NCI-H2107 treated with DMSO at 0.1 percent for 48 hours (cell line): Measurements from ENCODE around the gene ZSCAN2.
A peak's percentile ranks its signal among the peaks of the same experiment; 100 is the strongest.
"Not testable (repeated sequence)": the region's sequence is repeated elsewhere in the genome, so short reads cannot be mapped to it uniquely, and the experiment has no call there.

Experiments
- DNase-seq: peaks from one replicate; lab custom pipeline; 2025; ENCODE audit not compliant: unreplicated experiment; lab: John Stamatoyannopoulos, UW

ZSCAN2 gene

DNA sequence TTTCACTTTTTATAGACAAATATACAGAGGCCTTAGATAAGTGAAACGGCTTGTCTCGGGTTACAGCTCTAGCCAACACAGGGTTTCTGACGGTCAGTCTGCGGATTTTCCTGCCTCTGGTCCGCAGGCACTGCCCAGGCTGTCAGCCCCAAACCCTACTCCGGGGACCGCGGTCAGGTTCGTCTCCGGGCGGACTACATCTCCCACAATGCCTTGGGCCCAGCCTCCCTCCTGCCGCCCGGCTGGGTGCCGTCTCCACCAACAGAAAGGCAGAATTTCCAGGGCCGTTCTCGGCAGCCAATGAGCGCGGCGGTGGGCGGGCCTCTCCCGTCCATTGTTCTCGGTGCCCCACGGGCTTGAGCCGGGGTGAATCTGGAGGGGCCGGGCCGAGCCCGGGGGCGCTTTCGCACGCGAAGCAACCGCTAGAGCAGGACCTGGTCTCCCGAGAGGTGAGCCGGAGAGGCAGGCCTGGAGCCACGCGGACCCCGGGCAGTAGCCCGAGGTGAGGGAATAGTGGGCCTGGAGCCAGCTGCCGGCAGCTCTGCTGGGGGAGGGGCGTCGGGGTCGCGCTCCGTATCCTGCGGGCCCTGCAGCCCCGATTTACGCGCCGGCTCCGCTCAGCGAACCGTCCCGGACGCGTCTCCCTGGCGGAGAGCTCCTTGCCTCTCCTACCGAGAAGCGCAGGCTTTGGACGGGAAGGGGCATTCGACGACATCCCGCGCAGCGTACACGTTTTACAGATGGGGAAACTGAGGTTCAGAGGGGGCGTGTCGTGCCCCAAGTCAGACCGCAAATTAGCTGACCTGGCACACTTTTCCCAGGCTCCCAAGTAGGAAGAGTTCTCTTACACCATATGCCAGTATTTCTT lies at the start of gene ZSCAN2:
Gene ZSCAN2, plus strand, starts transcription at position 323 of the 868 bp plus-strand sequence. CDS start 2,919 bp downstream, outside the sequence.
- peak; percentile 87 for DNase-seq

DNA sequence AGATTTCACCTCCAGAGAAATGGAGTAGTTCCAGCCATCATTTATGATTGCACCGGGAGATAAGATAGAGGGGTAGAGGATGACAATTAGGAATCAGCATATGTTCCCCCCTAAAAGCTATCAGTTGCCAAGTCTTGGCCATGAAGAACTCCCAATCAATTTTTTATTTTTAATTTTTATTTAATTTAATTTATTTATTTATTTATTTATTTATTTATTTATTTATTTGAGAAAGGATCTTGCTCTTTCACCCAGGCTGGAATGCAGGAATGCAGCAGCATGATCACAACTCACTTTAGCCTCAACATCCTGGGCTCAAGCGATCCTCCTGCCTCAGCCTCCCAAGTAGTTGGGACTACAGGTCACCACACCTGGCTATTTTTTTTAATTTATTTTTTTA lies 49.2 kb upstream of the ZSCAN2 start:
- DNase-seq, result not testable (repeated sequence)

DNA sequence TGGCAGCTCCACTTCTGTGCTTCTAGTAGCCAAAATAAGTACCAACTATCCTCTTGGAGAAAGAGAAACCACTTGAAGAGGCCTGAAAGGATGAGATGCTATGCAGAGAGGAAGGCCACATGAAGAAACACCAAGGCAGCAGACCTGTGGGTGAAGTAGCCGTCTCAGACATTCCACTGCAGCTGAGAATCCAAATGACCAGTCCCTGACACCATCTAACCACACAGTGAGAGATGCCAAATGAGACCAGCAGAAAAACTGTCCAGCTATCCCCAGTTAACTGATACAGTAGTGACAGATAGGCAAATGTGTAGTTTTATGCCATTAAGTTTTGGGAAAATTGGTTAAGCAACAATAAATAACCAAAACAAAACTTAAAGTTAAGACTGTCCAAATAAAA lies 47.9 kb upstream of the ZSCAN2 start:
- DNase-seq, result no peak

DNA sequence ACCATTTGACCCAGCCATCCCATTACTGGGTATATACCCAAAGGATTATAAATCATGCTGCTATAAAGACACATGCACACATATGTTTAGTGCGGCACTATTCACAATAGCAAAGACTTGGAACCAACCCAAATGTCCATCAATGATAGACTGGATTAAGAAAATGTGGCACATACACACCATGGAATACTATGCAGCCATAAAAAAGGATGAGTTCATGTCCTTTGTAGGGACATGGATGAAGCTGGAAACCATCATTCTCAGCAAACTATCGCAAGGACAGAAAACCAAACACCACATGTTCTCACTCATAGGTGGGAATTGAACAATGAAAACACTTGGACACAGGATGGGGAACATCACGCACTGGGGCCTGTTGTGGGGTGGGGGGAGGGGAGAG lies 44.1 kb upstream of the ZSCAN2 start:
- not testable (repeated sequence) for DNase-seq

DNA sequence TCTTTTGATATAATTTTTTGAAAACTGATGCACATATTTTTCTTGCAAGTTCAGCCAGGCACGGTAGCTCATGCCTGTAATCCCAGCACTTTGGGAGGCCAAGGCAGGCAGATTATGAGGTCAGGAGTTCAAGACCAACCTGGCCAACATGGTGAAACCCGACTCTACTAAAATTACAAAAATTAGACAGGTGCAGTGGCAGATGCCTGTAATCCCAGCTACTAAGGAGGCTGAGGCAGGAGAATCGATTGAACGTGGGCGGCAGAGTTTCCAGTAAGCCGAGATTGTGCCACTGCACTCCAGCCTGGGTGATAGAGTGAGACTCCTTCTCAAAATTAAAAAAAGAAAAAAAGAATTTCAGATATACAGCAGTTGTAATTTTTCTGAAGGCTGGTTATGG lies 32.8 kb upstream of the ZSCAN2 start:
- DNase-seq, result not testable (repeated sequence)

DNA sequence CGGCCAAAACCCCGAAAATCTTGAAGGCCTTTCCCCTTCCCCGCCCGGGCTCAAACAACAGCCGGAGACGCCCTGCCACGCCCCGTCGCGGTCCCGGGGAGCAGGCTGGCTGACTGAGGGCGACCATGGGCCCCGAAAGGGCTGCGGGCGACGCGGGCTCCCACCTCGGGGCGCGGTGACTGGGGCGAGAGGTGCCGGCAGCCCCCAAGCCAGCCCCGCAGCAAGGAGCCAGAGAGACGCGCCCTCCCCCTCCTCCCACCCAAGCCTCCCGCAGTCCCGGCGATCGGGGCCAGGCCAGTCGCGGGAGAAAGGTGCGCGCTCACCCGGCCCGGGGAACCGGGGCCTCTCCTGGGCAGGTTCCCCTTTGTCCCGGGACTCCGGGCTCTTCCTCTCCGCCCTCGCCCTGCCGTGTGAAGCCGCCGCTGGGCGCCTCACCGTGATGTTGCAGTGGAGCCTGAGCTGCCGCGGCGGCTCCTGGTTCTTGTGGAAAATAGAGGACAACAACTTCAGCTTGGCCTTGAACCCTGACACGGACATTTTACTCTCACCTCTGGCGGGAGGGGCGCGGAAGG lies 30.6 kb upstream of the ZSCAN2 start:
- DNase-seq, result no peak

DNA sequence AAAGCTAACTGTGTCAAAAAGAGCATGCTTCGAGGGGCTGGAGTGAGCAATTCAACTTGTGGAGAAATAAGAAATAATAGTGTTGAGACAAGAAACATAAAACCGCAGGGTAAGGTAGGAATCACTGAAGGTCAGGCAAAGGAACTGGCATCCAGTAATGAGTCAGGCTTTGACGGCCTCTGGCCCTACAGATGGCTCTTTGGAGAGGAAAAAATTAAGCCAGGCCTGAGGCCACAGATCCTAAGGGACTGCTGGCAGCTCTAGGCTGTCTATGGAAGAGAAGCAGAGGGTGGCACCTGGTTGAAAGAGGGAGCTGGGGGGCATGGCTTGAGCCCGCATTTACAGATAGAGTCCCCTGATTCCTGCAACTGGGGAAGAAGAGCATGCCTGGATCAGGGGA lies 28.6 kb upstream of the ZSCAN2 start:
- no peak for DNase-seq

DNA sequence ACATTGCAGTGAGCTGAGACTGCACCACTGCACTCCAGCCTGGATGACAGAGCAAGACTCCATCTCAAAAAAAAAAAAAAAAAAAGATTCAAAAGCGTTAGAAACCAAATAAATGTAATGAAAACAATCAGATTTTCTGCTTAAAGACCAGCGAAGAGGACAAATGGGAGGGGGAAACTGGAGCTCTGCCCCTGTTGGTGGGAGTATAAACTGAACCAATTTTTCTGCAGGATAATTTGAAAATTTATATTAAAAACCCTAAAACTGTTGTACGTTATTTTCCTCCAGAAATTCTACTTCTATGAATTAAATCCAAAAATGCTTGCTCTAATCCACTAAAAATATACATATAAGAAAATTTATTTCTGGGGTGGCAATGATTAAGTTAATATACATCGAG lies 25.3 kb upstream of the ZSCAN2 start:
- no peak for DNase-seq

DNA sequence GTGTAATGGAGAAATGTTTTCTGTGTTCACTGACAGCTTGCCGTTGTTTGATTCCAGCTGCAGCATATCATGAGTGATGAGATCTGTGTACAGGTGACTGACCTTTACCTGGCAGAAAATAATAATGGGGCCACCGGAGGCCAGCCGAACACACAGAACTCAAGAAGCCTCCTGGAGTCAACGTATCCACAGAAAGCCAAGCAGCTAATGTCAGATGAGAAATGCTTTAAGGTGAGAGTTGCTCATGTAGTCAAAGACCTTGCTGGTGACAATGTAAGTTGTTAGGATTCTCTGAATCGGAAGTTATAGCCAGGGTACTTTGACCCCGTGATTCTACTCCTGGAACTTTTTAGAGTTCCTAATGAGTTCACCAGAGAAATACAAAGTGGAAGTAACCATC lies 22.9 kb upstream of the ZSCAN2 start:
- DNase-seq, result not testable (repeated sequence)

DNA sequence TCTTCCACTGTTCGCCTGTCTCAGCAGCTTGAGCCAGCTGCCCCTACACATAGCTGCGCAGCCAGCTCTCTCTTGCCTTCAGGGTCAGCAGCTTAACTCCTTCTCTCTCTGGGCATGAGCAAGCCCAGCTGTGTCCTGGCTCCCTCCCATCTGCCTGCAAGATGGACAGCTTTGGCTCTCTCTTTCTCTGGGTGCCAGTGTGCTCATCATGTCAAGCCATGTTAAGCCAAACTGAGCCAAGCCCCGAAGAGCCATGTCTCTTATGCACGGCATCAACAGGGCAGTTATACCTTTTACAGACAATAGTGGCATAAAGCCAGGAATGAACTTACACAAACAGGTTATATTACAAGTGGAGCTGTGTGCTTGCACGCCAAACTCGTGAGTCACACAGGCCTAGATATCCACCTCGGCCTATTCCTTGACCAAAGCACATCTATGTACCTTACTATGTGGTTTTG lies 21.5 kb upstream of the ZSCAN2 start:
- not testable (repeated sequence) for DNase-seq

DNA sequence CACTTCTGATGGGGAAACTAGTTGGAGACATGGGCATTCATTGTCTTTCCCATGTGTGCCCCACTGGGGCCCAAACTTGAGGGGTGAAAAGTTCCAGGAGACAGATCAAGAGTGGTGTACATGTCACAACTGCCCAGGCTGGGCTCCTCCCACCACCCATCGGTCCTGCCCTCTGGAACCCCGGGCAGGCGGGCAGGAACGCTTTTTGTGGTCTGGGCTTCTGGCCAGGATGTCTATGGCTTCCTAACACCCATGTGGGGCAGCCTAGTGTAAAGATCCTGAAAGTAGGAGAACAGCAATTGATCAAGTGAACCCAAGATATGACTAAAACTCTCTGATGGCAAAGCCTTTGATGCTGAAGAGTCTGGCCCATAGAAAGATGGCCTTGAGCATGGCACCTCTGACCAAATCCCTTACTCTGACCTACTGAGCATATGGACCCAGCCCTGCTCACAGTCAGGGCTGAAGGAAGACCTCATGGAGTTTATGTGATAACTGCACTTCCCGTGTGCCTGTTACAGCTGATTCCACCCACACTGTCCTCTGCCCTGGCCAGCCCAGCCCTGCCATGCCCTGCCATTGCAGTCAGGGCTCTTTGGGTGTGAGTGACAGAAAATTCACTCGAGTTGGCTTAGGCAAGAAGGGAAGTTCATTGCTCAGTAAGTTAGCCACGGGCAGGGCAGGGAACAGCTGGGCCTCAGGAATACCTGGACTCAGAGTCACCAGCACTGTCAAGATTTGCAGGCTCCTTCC lies 19.0 kb upstream of the ZSCAN2 start:
- DNase-seq, result not testable (repeated sequence)

DNA sequence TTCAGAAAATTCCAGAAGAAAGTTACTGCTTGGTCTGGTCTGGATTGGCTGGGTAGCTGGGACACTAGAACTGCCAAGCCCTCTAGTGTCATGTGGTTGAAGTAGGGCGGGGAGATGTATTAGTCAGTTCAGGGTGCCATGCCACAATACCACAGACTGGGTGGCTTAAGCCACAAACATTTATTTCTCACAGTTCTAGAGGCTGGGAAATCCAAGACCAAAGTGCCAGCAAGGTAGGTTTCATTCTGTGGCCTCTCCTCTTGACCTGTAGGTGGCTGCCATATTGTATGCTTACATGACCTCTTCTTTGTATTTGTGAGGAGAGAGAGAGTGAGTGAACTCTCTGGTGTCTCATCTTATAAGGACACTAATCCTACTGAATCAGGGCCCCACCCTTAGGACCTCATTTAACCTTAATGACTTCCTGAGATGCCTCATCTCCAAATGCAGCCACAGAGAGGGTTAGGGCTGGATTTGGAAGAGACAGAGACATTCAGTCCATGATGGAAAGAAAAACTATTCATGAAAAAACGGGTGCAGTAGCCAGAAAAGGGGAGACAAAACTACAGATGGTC lies 18.1 kb upstream of the ZSCAN2 start:
- DNase-seq, result no peak

DNA sequence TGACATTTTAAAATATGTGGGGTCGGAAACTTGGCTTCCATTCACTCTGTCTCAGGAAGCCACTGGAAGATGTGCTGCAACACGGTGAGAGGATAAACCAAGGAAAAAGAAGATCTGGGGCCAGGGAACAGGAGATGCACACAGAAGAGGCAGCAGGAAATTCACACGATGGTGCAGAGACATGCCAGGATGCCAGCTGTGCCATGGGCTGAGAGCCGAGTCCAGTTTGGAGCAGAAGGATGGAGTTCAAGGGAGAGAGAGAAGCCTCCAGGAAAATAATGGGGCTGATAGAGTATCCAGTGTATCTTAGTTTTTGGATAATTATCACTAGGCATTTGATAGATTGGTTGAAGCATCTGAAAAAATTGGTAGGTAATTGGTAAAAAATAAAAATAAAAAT lies 16.9 kb upstream of the ZSCAN2 start:
- DNase-seq, result not testable (repeated sequence)

DNA sequence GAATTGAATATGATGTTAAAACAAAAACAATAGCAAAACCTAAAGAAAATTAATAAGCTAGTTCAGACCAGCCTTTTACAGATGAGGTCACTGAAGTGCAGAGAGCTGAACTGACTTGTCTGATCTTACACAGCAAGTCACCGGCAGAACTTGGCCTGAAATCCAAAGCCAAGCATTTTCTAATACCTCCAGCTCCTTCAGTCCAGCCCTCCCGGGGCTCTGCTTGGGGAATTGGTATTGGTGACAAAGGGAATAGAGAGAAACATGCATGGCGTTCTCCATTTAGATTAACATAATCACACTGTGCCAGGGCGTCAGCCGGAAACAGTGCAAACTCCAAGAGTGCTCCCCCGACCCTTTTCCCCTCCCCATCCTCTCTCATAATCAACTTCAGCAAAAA lies 14.1 kb upstream of the ZSCAN2 start:
- no peak for DNase-seq

DNA sequence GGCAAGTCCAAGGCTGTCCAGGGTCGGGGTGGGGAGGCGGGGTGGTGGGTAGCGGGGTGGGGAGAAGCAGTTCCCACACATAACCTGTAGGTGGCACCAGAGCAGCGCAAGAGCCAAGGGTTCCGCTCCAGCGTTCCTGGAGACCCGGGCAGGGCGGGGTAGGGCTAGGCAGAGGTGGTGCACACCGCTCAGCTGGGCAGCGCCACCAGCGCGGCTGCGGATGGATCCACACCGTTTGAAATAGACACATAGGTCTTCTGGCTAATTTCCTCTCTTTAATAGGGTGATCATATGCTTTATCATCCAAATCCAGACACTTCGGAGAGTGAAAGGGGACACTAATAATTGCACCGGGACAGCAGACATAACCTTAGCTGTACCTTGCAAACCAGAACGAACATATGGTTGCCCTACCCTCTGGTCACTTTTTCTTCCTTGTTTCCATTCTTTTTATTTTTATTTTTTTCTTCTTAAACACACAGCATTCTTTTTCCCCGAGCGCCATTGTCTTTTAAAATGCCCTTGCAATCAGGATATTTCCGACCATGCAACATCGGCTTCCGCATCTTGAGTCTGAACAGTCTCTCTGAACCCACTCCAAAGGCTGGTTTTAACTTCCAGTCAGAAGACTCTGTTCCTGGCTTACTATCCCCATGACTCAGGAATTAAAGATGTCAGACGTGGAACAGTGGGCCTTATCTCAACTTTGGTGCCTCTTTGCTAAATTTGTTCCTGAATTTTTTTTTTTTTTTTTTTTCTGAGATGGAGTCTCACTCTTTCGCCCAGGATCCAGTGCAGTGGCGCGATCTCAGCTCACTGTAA lies 12.5 kb upstream of the ZSCAN2 start:
- peak; percentile 38 for DNase-seq

DNA sequence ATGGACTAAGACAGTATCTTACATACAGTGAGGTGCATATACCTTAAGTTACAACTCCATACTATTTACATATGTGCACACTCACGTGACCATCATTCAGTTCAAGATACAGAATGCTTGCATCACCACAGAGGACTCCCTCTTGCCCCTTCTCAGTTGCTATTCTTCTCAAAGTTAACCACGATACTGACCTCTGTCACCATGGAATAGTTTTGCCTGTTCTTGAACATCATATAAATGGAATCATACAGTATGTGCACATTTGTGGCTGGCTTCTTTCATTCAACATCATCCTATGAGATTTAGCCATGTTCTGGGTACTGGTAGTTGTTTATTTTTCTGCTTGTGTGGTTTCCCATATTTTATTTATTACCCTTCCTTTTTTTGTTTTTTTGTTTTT lies 10.4 kb upstream of the ZSCAN2 start:
- no peak for DNase-seq

DNA sequence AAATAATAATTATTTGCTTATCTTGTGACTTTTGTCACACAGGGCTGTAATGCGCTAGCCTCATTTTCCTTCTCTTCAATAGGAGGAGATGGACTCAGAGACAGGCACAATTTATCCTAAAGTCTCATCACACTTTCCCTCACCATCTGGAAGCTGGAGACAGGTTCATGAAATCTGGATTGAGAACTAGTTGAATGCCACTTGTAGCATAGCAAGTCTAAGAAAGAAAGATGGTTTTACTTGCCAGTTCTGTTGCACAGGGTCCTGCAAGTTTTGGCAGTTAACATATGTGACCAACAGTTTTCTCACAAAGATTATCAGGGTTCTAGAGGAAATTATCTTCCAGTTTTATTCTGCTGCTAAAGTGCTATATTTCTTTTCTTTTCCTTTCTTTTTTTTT lies 9.0 kb upstream of the ZSCAN2 start:
- no peak for DNase-seq

DNA sequence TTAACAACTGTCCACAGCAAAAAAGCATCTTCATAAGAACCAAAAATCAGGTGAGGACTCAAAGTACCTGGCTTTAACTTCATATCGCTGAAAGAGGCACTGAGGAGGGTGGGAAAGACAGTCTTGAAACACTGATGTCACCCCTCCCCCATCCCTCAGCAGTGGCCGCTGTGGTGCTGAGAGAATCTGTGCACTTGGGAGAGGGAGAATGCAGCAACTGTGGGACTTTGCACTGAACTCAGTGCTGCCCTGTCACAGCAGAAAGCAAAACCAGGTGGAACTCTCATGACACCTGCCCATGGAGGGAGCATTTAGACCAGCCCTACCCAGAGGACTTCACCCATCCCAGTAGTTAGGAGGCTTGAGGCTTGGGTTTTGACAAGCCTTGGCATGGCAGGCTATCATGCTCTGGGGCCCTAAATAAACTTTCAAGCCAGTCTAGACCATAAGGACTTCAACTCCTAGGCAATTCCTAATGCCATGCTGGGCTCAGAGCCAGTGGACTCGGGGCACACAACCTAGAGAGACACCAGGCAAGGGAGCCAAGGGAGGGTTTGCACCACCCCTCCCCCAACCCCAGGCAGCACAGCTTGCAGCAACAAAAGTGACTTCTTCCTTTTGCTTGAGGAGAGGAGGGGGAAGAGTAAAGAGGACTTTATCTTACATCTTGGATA lies 6.1 kb upstream of the ZSCAN2 start:
- DNase-seq, result no peak

DNA sequence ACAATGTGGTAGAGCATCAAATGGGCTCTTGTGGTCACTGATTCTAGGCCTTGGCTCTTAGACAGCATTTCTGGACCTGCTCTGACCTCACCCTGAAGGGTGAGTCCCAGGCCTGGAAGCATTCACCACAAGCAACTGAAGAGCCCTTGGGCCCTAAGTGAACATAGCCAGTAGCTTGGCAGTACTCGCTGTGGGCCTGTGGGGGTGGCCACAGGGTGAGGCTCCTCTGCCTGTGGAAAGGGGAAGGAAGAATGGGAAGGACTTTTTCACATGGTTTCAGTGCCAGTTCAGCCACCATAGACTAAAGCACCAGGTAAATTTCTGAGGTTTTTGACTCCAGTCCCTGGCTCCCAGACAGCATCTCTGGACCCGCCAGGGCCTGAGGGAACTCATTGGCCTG lies 5.1 kb upstream of the ZSCAN2 start:
- no peak for DNase-seq

DNA sequence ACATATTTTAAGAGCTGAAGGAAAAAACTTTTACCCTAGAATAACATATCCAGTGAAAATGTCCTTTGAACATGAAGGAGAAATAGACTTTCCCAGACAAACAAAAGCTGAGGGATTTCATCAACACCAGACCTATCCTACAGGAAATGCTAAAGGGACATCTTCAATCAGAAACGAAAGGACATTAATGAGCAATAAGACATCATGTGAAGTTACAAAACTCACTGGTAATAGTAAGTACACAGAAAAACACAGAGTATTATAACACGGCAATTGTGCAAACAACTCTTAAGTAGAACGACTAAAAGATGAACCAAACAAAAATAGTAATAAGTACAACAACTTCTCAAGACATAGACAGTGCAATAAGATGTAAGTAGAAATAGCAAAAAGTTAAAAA lies 3.5 kb upstream of the ZSCAN2 start:
- DNase-seq, result no peak
